ENCODE results near the gene HACE1. TPM values are rescaled to one million over a fixed set of nuclear protein-coding genes. Genes with fewer than 3 reads are reported as not detected.
"Not testable (repeated sequence)": the region's sequence is repeated elsewhere in the genome, so short reads cannot be mapped to it uniquely, and the experiment has no call there.

The HACE1 gene, protein sequence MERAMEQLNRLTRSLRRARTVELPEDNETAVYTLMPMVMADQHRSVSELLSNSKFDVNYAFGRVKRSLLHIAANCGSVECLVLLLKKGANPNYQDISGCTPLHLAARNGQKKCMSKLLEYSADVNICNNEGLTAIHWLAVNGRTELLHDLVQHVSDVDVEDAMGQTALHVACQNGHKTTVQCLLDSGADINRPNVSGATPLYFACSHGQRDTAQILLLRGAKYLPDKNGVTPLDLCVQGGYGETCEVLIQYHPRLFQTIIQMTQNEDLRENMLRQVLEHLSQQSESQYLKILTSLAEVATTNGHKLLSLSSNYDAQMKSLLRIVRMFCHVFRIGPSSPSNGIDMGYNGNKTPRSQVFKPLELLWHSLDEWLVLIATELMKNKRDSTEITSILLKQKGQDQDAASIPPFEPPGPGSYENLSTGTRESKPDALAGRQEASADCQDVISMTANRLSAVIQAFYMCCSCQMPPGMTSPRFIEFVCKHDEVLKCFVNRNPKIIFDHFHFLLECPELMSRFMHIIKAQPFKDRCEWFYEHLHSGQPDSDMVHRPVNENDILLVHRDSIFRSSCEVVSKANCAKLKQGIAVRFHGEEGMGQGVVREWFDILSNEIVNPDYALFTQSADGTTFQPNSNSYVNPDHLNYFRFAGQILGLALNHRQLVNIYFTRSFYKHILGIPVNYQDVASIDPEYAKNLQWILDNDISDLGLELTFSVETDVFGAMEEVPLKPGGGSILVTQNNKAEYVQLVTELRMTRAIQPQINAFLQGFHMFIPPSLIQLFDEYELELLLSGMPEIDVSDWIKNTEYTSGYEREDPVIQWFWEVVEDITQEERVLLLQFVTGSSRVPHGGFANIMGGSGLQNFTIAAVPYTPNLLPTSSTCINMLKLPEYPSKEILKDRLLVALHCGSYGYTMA
- total RNA-seq = 10 to 100 TPM; 17.4 to 28.1 (median 19.8) TPM
- 1 to 10 TPM; 3.0 to 3.7 (median 3.7) TPM for polyA plus RNA-seq

DNA sequence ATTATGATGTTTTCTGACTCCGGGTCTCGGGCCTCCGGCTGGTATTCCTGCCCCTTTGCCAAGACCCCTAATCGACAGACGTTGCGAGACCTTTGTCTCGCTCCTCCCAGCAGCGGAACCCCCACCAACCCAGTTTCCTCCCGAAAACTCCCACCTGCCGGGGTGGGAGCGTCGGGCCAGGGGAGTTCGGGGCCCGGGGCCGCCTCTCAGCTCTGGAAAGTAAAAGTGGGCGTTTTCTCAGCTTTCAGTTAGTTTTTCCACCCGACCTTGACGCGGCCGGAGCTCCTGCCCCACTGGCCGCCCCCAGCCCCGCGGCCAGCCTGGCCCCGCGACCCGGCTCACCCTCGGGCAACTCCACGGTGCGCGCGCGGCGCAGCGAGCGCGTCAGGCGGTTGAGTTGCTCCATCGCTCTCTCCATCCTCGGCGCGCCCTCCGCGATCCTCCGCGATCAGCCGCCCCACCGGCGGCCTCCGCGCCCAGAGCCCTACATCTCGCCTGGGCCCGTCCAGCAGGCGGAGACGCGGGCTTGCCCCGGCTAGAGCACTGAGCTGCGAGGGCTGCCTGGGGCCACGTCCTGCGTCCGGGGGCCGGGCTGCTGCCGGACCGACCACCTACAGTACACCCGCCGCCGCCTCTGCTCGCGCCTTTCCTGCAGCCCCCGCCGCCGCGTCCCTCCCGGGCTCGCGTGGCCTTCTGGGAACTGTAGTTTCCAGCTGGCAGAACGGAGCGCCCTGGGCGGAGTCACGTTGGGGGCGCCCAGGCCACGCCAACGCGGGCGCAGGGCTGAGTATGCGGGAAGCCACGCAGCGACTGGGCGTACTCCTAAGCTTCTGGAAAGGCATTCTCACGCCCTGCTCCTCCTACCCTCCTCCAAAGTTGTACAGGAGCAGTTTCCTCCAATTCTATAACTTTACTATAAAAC lies at the start of gene HACE1:
TSS of gene HACE1 (minus strand) at position 695 of the 922 bp plus-strand sequence. CDS start at position 418, 277 bp downstream.
- WGBS, 2 donors = 1% methylated on average over 89 of the region's 89 CpGs
- intact Hi-C loops (cut with DNase I) = no loop called here
- Histone ChIP-seq H3K36me3 (no peaks in the 10 kb centered on the region), H3K4me1 (peaks cover 0 to 13% (median 10%) of the 10 kb centered on the region in 4 donors), H3K27me3 (no peaks in the 10 kb centered on the region), H3K27ac (peak within 1 kb of the TSS; percentile 80 to 89 (median 84)), H3K4me3 (peak within 1 kb of the TSS; percentile 77 to 96 (median 88)), H3K9me3 (no peaks in the 10 kb centered on the region)
- no peak for TF ChIP-seq POLR2A (IDR thresholded peaks at IDR 0.05)
- peak; percentile 38 to 88 (median 77) for TF ChIP-seq POLR2AphosphoS5 (IDR thresholded peaks at IDR 0.05)
- DNase-seq = peak; percentile 91

- intact Hi-C loops (cut with DNase I) = no loop called here
- Histone ChIP-seq H3K4me1 (no peaks in the 10 kb centered on the region), H3K36me3 (no peaks in the 10 kb centered on the region), H3K9me3 (peaks cover 0 to 4% (median 0%) of the 10 kb centered on the region in 4 donors), H3K27me3 (no peaks in the 10 kb centered on the region), H3K4me3 (no peak overlapping the region), H3K27ac (no peak overlapping the region)
- no peak for DNase-seq
- TF ChIP-seq POLR2A (IDR thresholded peaks at IDR 0.05) (no peak), POLR2AphosphoS5 (IDR thresholded peaks at IDR 0.05) (no peak), EP300 (IDR thresholded peaks at IDR 0.05) (no peak), CTCF (IDR thresholded peaks at IDR 0.05) (no peak)
- 59 to 85% methylated on average over 2 of the region's 2 CpGs for WGBS, 2 donors
Observed at GRCh38 chr6:104908888-104909525, 49.3 kb upstream of the HACE1 start.

GRCh38 chr6:104908031-104908887 lies 48.5 kb upstream of the HACE1 start:
- H3K27me3 ChIP-seq = no peaks in the 10 kb centered on the region
- no peak overlapping the region for H3K27ac ChIP-seq
- intact Hi-C loops (cut with DNase I) = no loop called here
- TF ChIP-seq CTCF (IDR thresholded peaks at IDR 0.05) (no peak), POLR2A (IDR thresholded peaks at IDR 0.05) (no peak), POLR2AphosphoS5 (IDR thresholded peaks at IDR 0.05) (no peak), EP300 (IDR thresholded peaks at IDR 0.05) (no peak)
- 78 to 86% methylated on average over 6 of the region's 6 CpGs for WGBS, 2 donors
- no peaks in the 10 kb centered on the region for H3K36me3 ChIP-seq
- no peak for DNase-seq
- no peaks in the 10 kb centered on the region for H3K4me1 ChIP-seq
- peaks cover 0 to 4% (median 0%) of the 10 kb centered on the region in 4 donors for H3K9me3 ChIP-seq
- H3K4me3 ChIP-seq = no peak overlapping the region

DNA sequence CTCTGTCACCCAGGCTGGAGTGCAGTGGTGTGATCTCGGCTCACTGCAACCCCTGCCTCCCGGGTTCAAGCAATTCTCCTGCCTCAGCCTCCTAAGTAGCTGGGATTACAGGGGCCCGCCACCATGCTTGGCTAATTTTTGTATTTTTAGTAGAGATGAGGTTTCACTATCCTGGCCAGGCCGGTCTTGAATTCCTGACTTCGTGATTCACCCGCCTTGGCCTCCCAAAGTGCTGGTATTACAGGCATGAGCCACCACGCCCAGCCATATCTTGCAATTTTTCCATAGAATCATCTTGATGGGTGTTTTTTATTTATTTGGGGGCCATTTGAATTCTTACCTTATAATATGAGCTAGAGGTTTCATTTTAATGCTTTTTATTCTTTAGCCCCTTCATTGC lies 39.2 kb upstream of the HACE1 start:
- DNase-seq; intact Hi-C loops (cut with DNase I); H3K27me3 ChIP-seq; H3K27ac ChIP-seq; H3K4me1 ChIP-seq; H3K36me3 ChIP-seq; H3K4me3 ChIP-seq; H3K9me3 ChIP-seq: not testable (repeated sequence)
- WGBS, 2 donors = 86 to 90% methylated on average over 7 of the region's 7 CpGs

All from sigmoid colon (tissue), 7 donors.